GM12878 (cell line): ENCODE results near the gene SEMA5A. TPM values are rescaled to one million over a fixed set of nuclear protein-coding genes. Genes with fewer than 3 reads are reported as not detected.

Source experiments
- ATAC-seq: fragments of 200-7000 bp; cut with Tn5 transposase; 3 replicates; pipeline ENCODE4 v1.9.1; 2020; ENCODE audit warnings: mild to moderate bottlenecking, moderate library complexity
- BruUV-seq: library from RNA; stranded (reverse); fragments of 400-500 nt; replicated peaks from 2 replicates; lab custom pipeline; 2021; lab: Mats Ljungman, UMichigan
- CTCF ChIA-PET: fragments of 300-600 bp; sonication (Branson Sonifier 250); formaldehyde crosslinking; extraction: SDS; loops from one replicate; lab custom pipeline; 2021; ENCODE audit warnings: inconsistent platforms; lab: Yijun Ruan, JAX
- POLR2A ChIA-PET: fragments of 350-600 bp; formaldehyde crosslinking; extraction: SDS; loops from one replicate; lab custom pipeline; 2021; ENCODE audit warnings: inconsistent platforms; lab: Charles Lee
- RAD21 ChIA-PET: fragments of 300-600 bp; sonication (Branson Sonifier 250); formaldehyde crosslinking; loops from one replicate; lab custom pipeline; 2023; ENCODE audit warnings: antibody characterized with exemption; ENCODE audit not compliant: unreplicated experiment; lab: Charles Lee
- SMC1A ChIA-PET: fragments of 300-600 bp; sonication (Branson Sonifier 250); formaldehyde crosslinking; loops from one replicate; lab custom pipeline; 2023; ENCODE audit not compliant: unreplicated experiment, uncharacterized antibody; lab: Charles Lee
- DNase-seq: peaks from one replicate; pipeline ENCODE4 v3.0.0-alpha.2; 2011; ENCODE audit warnings: low read depth, low spot score
- FAIRE-seq: peaks from 3 replicates; lab custom pipeline; 2011; peaks lifted over from hg19 to GRCh38; lab: Jason Lieb, UNC
- H2AFZ ChIP-seq: 2 replicates; pipeline ENCODE4 v1.6.0; 2011; ENCODE audit warnings: low read depth, low read length, control low read depth; ENCODE audit not compliant: control insufficient read depth
- H3K27ac ChIP-seq: 2 replicates; pipeline ENCODE4 v1.5.1; 2011; ENCODE audit warnings: control low read depth; ENCODE audit not compliant: control insufficient read depth, insufficient read depth
- H3K27me3 ChIP-seq, 2 experiments: replicated peaks in 1 of 2; 2 replicates each; pipeline versions ENCODE4 v1.6.0 to v1.6.1; 2011; ENCODE audit warnings: low read length in 1 of 2; ENCODE audit not compliant: control insufficient read depth in 2 of 2, insufficient read depth in 2 of 2
- H3K36me3 ChIP-seq, 2 experiments: 2 replicates each; pipeline ENCODE4 v1.5.1; 2011; ENCODE audit warnings: low read length in 1 of 2; ENCODE audit not compliant: control insufficient read depth in 2 of 2, insufficient read depth in 2 of 2
- H3K4me1 ChIP-seq: 2 replicates; pipeline ENCODE4 v1.6.1; 2011; ENCODE audit warnings: mild to moderate bottlenecking, low read length, moderate library complexity, mixed read lengths; ENCODE audit not compliant: control insufficient read depth, insufficient read depth
- H3K4me2 ChIP-seq: 2 replicates; pipeline ENCODE4 v1.6.0; 2011; ENCODE audit warnings: control low read depth; ENCODE audit not compliant: control insufficient read depth, insufficient read depth
- H3K4me3 ChIP-seq: fragments of 200-600 bp; sonication (generic); 2 replicates; pipeline ENCODE4 v1.5.1; 2016
- H3K79me2 ChIP-seq: 2 replicates; pipeline ENCODE4 v1.6.0; 2011; ENCODE audit warnings: low read length; ENCODE audit not compliant: control insufficient read depth, insufficient read depth
- H3K9ac ChIP-seq: 2 replicates; pipeline ENCODE4 v1.8.0; 2011; ENCODE audit warnings: low read length, control low read depth, mixed read lengths; ENCODE audit not compliant: control insufficient read depth, insufficient read depth
- H3K9me3 ChIP-seq: replicated peaks from 3 replicates; pipeline ENCODE4 v1.5.1; 2011; ENCODE audit warnings: mild to moderate bottlenecking, low read length; ENCODE audit not compliant: control insufficient read depth, insufficient read depth
- H4K20me1 ChIP-seq: 2 replicates; pipeline ENCODE4 v1.6.0; 2011; ENCODE audit not compliant: control insufficient read depth, insufficient read depth
- ASH2L ChIP-seq: fragments of 300-600, 200-600 bp; sonication (generic); IDR thresholded peaks from 2 replicates; pipeline ENCODE4 v1.6.1; 2017; ENCODE audit warnings: low read depth, mild to moderate bottlenecking, borderline replicate concordance
- CBX3 ChIP-seq: fragments of 200-600 bp; sonication (generic); IDR thresholded peaks from 2 replicates; pipeline ENCODE4 v1.6.1; 2016; ENCODE audit warnings: low read depth, borderline replicate concordance
- CBX5 ChIP-seq: sonication (generic); IDR thresholded peaks from 2 replicates; pipeline ENCODE4 v1.6.1; 2016; ENCODE audit warnings: low read depth, moderate library complexity, mild to moderate bottlenecking, inconsistent platforms
- E4F1 ChIP-seq: fragments of 450-650 bp; IDR thresholded peaks from 2 replicates; pipeline ENCODE4 v1.6.1; 2018; ENCODE audit warnings: borderline replicate concordance, mild to moderate bottlenecking; ENCODE audit not compliant: partially characterized antibody
- FOXK2 ChIP-seq: fragments of 450-650 bp; IDR thresholded peaks from 2 replicates; pipeline ENCODE4 v1.6.1; 2017; ENCODE audit warnings: mild to moderate bottlenecking, moderate library complexity
- GABPA ChIP-seq: IDR thresholded peaks from 2 replicates; pipeline ENCODE4 v1.6.1; 2014; ENCODE audit warnings: antibody characterized with exemption, low read depth, mild to moderate bottlenecking, inconsistent platforms
- HDAC6 ChIP-seq: fragments of 200-600 bp; sonication (generic); IDR thresholded peaks from one replicate; pipeline ENCODE4 v1.8.0; 2017; ENCODE audit warnings: antibody characterized with exemption; ENCODE audit not compliant: unreplicated experiment
- IRF3 ChIP-seq: fragments of 450-650 bp; IDR thresholded peaks from 2 replicates; pipeline ENCODE4 v1.6.1; 2014; ENCODE audit warnings: mild to moderate bottlenecking
- KDM1A ChIP-seq: fragments of 200-600 bp; sonication (generic); IDR thresholded peaks from 2 replicates; pipeline ENCODE4 v1.6.1; 2016; ENCODE audit warnings: borderline replicate concordance
- NR2C2 ChIP-seq: IDR thresholded peaks from 2 replicates; pipeline ENCODE4 v1.6.1; 2011; ENCODE audit warnings: borderline replicate concordance, low read depth; ENCODE audit not compliant: control insufficient read depth, insufficient read length
- SMC3 ChIP-seq: IDR thresholded peaks from 2 replicates; pipeline ENCODE4 v1.6.1; 2011; ENCODE audit warnings: low read length, improper control_type of control experiment, borderline replicate concordance
- SRF ChIP-seq, 2 experiments: IDR thresholded peaks; 2 replicates each; pipeline ENCODE4 v1.6.1; 2011; ENCODE audit warnings: low read depth in 2 of 2, low read length in 2 of 2, mild to moderate bottlenecking in 1 of 2, moderate library complexity in 1 of 2
- USF1 ChIP-seq: IDR thresholded peaks from 2 replicates; pipeline ENCODE4 v1.6.1; 2011; ENCODE audit warnings: borderline replicate concordance, low read depth, mild to moderate bottlenecking, moderate library complexity, mixed read lengths, low read length; ENCODE audit not compliant: insufficient read depth; ENCODE audit errors: extremely low read length
- ZBTB40 ChIP-seq: fragments of 450-650 bp; IDR thresholded peaks from 2 replicates; pipeline ENCODE4 v1.6.1; 2016; ENCODE audit warnings: mild to moderate bottlenecking, moderate library complexity, borderline replicate concordance
- WGBS: methylation state at CpG from one replicate; pipeline ENCODE4 v1.1.6; 2016; ENCODE audit warnings: low lambda C conversion rate; ENCODE audit not compliant: insufficient replicate concordance, insufficient coverage; ENCODE audit errors: missing lambda C conversion rate; 5-methylcytosine and 5-hydroxymethylcytosine counted together
- in situ Hi-C: fragments of 300-500 bp; cut with MboI; formaldehyde crosslinking; loops from 9 replicates; pipeline ENCODE4 v1.14.3; 2018; ENCODE audit warnings: mixed read lengths
- intact Hi-C: fragments of 100-400 bp; cut with micrococcal nuclease; formaldehyde crosslinking; loops from one replicate; pipeline ENCODE4 v1.14.2; 2022; ENCODE audit not compliant: unreplicated experiment
- polyA plus RNA-seq, 11 experiments: library from polyadenylated mRNA; depleted of rRNA in 4 of 11; unstranded in 6 of 11; stranded (reverse) in 5 of 11; fragments of >200 nt; fragmentation: Nextera tagmentation in 4 of 11; fragmentation: Illumina TruSeq in 1 of 11; extraction: Ambion mirVana in 4 of 11; extraction: Trizol in 1 of 11; gene quantifications; 1 replicate in 1 of 11; 2 replicates in 10 of 11; pipeline versions ENCODE4 v1.2.1 to v1.2.3, GENCODE V29; 2011 to 2016; ENCODE audit warnings: inconsistent platforms in 2 of 11, missing spikeins in 2 of 11, low read depth in 1 of 11
- total RNA-seq, 4 experiments: library from RNA; depleted of rRNA in 3 of 4; stranded (reverse); fragments of >200 nt in 3 of 4; fragmentation: Illumina TruSeq in 1 of 4; extraction: Trizol in 1 of 4; gene quantifications; 2 replicates each; pipeline versions ENCODE4 v1.2.1 to v1.2.3, GENCODE V29; 2013 to 2021

The SEMA5A gene
- total and polyA plus RNA-seq, 10 of the 15 experiments (the other 5 are each of a cell fraction or from before 2014, with no cell fraction given) = 0.03 to 2.4 (median 0.09) TPM; not detected in 1

- TF ChIP-seq E4F1 (no peak), IRF3 (no peak)
Observed at GRCh38 chr5:9497347-9497746, 48.5 kb downstream of the SEMA5A start (continued).

- H3K4me3 ChIP-seq = no peak overlapping the region
- DNase-seq = no peak
- no peaks in the 10 kb centered on the region for H3K36me3 ChIP-seq
- ChIA-PET SMC1A (no interaction called here), POLR2A (no interaction called here), CTCF (no interaction called here), RAD21 (no interaction called here)
- intact Hi-C loops = no loop called here
- no peaks in the 10 kb centered on the region for H4K20me1 ChIP-seq
- WGBS = 9% methylated on average over 1 of the region's 1 CpG
- in situ Hi-C loops = no loop called here
- no peaks in the 10 kb centered on the region for H3K27me3 ChIP-seq
- no peaks in the 10 kb centered on the region for H3K9me3 ChIP-seq
- no peaks in the 10 kb centered on the region for H3K79me2 ChIP-seq
- H2AFZ ChIP-seq = no peak overlapping the region
- FAIRE-seq = no peak
- no peak overlapping the region for H3K9ac ChIP-seq
- H3K27ac ChIP-seq = no peak overlapping the region
- BruUV-seq = no TSS peak
- H3K4me1 ChIP-seq = peaks cover 4% of the 10 kb centered on the region; the same call in 1 of the 2 replicates
- H3K4me2 ChIP-seq = no peak overlapping the region
- no peak for ATAC-seq
- TF ChIP-seq ASH2L (no peak), NR2C2 (no peak), USF1 (no peak), HDAC6 (no peak), CBX3 (no peak), FOXK2 (no peak), CBX5 (no peak), SMC3 (no peak), KDM1A (no peak), SRF (IDR thresholded peaks at IDR 0.05; ENCODE audit: low read depth in 2 of 2, low read length in 2 of 2) (no peak), ZBTB40 (no peak), GABPA (no peak)
Observed at GRCh38 chr5:9496801-9497200, 49.1 kb downstream of the SEMA5A start.
